Right lobe of liver (tissue), 4 donors: ENCODE data around the gene ABCA3.

Experiments used
- CTCF ChIP-seq, 4 donors: fragments of 200-600 bp in 3 of 4; fragments of 450-650 bp in 1 of 4; IDR thresholded peaks; one replicate each; pipeline versions ENCODE4 v1.5.1 to v1.8.0; 2016 to 2022; ENCODE audit warnings: antibody characterized with exemption in 4 of 4, mild to moderate bottlenecking in 2 of 4
- POLR2A ChIP-seq: fragments of 450-650 bp; IDR thresholded peaks from one replicate; pipeline ENCODE4 v1.6.1; 2017; ENCODE audit warnings: antibody characterized with exemption, mild to moderate bottlenecking
- donor health status: DM: no; HTN: no; CAD: no.
- donor health status: DM: no; HTN: no; CAD: no.
- donor health status: DM: no; HTN: yes; CAD: no.

- TF ChIP-seq POLR2A = no peak
- peak; percentile 100 for TF ChIP-seq CTCF (IDR thresholded peaks at IDR 0.05)
Observed at GRCh38 chr16:2340564-2341455, at the start of gene ABCA3.
